ENCODE results near the gene NQO1. TPM values are rescaled to one million over a fixed set of nuclear protein-coding genes. Genes with fewer than 3 reads are reported as not detected.

NQO1 gene
- polyA plus RNA-seq, 5 donors, result 9.8 to 29.9 (median 13.5) TPM

DNA sequence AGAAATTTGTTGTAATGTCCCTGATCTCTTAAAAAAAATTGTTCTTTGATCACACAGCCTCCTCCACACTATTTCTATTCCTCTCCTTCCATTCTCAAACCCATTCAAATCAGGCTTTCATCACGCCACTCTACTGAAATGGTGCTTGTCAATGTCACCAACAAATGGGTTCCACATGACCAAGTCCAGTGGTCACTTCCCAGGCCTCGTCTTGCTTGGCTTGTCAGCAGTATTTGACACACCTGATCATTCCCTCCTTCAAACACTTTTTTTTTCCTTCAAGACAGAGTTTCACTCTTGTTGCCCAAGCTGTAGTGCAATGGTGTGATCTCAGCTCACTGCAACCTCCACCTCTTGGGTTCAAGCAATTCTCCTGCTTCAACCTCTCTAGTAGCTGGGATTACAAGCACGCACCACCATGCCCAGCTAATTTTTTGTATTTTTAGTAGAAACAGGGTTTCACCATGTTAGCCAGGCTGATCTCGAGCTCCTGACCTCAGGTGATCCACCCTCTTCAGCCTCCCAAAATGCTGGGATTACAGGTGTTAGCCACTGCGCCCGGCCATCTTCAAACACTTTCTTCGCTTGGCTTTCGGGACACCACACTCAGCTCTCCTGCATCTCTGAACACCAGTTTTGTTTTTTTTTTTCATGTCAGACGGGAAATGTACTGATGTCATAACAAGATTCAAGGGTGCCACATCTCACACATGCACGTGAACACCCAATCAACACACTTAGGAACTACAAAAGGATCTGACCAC lies 18.3 kb downstream of the NQO1 start:
- no peak for DNase-seq

DNA sequence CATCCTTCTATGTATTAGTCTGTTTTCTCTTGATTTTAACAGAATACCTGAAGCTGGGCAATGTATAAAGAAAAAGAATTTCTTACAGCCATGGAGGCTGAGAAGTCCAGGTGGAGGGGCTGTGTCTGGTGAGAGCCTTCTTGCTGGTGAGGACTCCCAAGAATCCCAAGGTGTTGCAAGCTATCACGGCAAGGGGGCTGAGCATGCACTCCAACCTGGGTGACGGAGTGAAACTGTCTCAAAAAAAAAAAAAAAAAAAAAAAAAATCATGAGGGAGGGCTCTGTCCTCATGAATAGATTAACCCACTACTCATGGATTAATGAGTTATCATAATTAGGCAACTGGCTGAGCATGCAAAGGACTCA lies 19.4 kb downstream of the NQO1 start:
- DNase-seq, result no peak

DNA sequence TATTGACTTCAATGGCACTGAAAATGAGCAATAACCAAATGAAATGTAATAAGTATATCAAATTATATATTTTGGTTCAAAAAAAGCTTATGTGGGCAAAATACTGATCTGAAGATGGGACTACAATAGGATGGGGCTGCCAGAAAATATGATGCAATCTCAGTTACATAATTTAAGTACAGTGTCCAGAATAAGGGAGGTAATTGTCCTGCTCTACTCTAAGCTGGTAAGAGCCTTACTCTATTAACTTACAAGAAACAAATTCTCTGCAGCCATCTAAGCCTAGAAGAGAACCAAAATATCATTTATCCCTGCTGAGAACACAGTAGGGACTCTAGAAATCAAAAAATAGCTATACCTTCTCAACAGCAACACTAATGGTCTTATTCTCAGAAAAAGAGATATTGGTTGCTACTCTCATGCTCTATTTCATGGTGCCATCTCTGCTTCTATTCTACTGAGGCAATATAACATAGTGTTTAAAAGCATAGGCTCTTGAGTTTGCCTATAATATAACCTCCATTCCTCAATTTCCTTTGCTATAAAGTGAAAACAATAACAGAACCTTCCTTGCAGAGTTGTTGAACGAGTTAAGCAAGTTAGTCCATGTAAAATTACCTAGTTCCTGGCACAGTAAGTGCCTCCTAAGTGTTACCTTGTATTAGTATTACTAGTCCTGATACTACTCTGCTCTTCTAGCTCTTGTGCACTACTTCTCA lies 19.9 kb downstream of the NQO1 start:
- peak in 1 of 2 donors; percentile 19 for DNase-seq

DNA sequence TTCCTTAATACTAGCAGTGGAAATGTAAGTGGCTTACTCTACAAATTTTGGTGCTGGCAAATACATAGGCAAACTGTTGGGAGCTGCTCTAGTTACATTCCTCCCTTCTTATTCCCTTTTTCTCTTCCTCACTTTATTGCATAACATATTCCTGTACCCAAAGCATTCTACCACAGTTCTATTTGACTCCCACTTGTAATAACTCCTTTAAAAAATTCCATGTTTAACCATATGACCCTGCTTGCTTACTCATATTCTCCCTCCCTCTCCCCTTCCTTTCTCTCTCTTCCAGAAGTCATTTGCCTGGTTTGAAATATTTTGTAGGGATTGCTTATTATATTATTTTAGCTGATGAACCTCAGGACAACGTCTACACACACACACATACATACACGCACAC lies 22.7 kb downstream of the NQO1 start:
- DNase-seq, result no peak

- DNase-seq, result no peak
Observed at GRCh38 chr16:69701866-69702265, 24.5 kb downstream of the NQO1 start.

GRCh38 chr16:69701452-69701851 lies 24.9 kb downstream of the NQO1 start:
- no peak for DNase-seq

- DNase-seq, result no peak
Observed at GRCh38 chr16:69699915-69700314, 26.4 kb downstream of the NQO1 start.

DNA sequence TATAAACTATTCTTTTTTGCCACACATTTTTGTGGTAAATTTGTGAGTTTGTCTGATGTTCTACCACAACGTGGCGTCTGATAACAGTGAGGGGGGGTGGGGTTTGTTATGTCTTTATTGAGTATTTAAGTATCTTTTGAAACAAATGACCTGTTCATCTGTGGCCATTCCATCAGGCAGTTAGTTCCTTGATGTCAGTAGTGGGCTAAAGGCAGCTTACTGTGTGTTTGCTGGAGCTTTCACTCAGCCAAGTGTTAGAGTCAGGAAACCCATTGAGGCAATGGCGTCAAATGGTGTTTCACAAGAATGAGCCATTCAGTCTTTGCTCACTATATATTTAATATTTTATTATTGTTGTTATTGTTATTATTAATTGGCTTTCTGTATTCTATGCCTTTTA lies 28.0 kb downstream of the NQO1 start:
- DNase-seq, result no peak

DNA sequence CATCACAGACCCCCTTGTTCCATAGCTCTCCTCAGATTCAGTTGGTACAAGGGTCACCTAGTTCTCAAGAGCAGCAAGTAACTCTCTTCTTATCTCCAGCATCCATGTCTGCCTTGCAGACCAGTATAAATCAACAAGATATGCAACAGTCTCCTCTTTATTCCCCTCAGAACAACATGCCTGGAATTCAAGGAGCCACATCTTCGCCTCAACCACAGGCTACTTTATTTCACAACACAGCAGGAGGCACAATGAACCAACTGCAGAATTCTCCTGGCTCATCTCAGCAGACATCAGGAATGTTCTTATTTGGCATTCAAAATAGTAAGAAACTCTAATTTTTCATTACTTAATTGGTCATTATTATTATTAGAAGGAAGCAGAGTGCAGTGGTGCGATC lies 32.4 kb downstream of the NQO1 start:
- DNase-seq, result no peak

DNA sequence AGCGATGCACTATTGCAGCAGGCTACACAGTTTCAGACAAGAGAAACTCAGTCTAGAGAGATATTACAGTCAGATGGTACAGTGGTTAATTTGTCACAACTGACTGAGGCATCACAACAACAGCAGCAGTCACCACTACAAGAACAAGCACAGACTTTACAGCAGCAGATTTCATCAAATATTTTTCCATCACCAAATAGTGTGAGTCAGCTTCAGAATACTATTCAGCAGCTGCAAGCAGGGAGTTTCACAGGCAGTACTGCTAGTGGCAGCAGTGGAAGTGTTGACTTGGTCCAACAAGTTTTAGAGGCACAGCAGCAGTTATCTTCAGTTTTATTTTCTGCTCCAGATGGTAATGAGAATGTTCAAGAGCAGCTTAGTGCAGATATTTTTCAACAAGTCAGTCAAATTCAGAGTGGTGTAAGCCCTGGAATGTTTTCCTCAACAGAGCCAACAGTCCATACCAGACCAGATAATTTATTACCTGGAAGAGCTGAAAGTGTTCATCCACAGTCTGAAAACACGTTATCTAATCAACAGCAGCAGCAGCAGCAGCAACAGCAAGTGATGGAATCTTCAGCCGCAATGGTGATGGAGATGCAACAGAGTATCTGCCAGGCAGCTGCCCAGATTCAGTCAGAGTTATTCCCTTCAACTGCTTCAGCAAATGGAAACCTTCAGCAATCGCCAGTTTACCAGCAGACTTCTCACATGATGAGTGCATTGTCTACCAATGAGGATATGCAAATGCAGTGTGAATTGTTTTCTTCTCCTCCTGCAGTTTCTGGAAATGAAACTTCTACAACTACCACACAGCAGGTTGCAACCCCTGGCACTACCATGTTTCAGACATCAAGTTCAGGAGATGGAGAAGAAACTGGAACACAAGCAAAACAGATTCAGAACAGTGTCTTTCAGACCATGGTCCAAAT lies 34.1 kb downstream of the NQO1 start:
- DNase-seq, result no peak

DNA sequence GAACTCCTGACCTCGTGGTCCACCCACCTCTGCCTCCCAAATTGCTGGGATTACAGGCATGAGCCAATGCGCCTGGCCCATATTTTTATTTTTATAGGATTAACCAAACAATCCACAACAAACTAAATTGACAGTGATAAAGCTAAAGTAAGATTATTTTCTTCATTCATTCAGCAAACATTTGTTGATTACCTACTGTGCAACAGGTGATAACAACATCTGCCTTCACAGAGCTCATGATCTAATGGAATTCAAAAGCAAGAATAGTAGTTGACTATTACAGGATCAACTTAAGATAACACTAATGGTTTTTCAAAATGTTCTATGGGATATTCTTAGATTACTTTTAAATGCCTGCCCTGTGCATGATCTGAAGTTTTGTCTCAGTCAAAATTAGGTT lies 37.8 kb downstream of the NQO1 start:
- no peak for DNase-seq

DNA sequence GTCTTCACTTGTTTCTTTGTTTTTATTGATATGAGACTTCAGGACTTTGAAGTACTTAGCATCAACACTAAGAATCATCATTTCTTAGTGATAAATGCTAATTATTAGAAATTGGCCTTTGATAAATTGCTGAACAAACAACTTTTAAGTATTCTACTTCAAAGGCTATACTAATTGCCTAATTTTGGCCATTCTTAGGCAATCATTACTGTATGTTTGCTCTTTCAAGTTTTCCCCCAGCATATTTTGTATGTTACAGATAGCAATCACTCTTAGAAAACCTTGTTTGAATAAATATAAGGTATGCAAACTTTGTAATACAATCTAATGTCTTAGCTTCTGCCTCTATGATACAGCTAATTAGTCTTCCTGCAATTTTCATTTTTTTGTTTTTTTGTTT lies 46.0 kb downstream of the NQO1 start:
- no peak for DNase-seq

- DNase-seq, result no peak
Observed at GRCh38 chr16:69672998-69673713, 53.2 kb downstream of the NQO1 start.

- no peak for DNase-seq
Observed at GRCh38 chr16:69672315-69672997, 53.9 kb downstream of the NQO1 start.

DNA sequence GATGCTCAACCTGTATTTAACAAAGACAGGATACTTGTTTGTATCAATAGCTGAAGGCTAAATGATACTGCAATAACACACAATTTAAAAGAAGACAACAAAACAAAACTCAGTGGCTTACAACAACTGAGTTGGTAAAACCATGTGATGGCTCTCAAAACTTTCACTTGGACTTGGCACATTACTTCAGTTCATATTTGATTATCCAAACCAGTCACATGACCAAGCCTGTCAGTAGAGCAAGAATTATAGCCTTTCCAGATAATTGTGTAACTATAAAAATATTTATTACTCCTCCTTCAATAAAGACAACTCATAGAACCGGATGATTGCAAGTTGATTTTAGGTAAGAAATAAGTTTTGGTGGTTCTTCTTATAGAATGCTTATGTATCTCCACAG lies 56.8 kb downstream of the NQO1 start:
- DNase-seq, result no peak

DNA sequence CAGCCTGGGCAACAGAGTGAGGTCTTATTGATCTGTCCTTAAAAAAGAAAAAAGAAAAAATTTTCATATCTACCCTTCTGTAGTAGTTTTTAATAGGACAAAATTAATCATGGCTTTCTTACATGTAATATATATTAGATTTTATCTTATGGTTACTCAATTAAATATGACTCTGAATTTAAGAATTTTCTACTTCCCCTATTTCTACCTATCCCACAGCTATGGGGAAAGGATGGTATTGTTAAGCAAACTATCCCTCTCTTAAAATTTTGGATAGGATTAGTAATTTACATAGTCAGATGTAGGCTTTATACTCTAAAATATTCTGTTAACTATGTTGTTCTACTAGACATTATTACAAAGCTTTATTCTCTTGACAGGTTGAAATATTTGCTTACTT lies 62.5 kb downstream of the NQO1 start:
- DNase-seq, result no peak

- DNase-seq, result no peak
Observed at GRCh38 chr16:69662901-69663300, 63.5 kb downstream of the NQO1 start.

DNA sequence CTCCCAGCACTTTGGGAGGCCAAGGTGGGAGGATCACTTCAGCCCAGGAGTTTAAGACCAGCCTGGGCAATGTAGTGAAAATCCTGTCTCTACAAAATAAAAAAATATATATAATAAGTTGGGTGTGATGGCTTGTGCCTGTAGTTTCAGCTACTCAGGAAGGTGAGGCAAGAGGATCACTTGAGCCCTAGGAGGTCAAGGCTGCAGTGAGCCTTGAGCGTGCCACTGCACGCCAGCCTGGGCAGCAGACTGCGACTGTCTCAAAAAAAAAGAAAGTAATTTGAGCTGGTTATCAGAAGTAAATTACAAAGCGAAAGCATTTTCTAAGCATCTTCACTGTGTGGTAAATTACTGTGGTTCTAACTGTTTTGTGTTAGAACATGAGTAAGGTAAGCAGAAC lies 66.2 kb downstream of the NQO1 start:
- no peak for DNase-seq
